Measurements from ENCODE around the gene MTM1.

DNA sequence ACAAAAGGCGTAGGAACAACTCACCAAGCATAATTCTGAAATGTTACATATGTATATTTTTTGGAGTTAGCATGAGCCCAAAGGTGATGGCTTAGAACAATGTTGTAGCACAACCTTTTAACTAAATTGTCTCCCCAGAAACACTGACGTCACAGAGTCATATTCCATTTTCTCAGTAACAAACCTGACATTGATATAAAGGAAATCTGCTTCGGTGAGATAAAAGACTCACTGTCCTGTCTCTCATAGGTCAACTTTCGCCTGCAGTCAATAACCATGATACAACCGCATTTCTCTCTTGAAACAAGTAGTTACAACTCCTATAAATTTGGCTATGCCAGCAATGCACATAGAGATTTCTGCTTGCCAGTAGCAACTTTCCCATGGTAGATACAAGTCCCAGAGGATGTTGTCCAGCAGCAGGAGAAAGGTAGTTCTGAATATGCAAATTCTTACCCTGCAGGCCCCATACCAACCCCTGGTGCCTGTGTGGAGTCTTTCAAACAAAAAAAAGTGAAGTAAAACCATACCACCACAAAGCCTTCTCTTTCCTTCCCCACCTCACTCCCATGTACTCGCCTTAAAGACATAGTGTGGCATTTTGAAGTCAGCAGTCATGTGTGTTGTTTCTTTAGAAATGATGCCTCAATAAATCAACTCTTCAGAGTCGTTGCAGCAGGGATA, 47.9 kb downstream of the MTM1 start:
- TF ChIP-seq EZH2phosphoT487 (IDR thresholded peaks at IDR 0.05; ENCODE audit: insufficient read depth, low read depth): no peak
- no peak for TF ChIP-seq EZH2 (IDR thresholded peaks at IDR 0.05; ENCODE audit: insufficient read depth, poor library complexity, severe bottlenecking)

Data from GM23248 (cell line).